Measurements from ENCODE around the gene COL15A1. TPM values are rescaled to one million over a fixed set of nuclear protein-coding genes. Genes with fewer than 3 reads are reported as not detected.

Gene COL15A1
- total RNA-seq, 1 experiment from 2014 or later = not detected

DNA sequence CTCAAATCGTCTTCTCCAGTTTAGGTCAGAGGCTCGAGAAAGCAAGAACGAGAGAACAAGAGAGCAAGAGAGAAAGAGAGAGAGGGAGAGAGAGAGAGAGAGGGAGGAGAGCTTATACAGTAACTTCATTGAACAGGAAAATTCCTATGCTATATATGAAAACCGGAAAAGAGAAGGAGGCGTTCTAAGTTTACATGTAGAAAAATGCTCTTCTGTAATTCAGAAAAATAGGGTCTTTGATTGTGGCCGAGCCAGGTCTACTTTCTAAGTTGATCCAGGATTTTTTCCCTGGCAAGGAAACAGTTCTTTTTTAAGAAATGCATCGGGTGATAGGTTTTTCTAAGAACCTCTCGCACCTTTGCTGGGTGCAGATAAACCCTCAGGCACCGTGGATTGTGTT, 29.5 kb downstream of the COL15A1 start:
- no peaks in the 10 kb centered on the region for H3K4me1 Mint-ChIP-seq (ENCODE audit: insufficient read depth, unreplicated experiment)
- H3K4me3 Mint-ChIP-seq (ENCODE audit: unreplicated experiment) = no peak overlapping the region
- no peak for DNase-seq (ENCODE audit: unreplicated experiment)
- ChIA-PET POLR2A (no interaction called here), CTCF (interaction anchor here (0.6 to 8.4 kb wide), 8 partner anchors 13 to 167 kb away, joined by 3 to 96 read pairs (median 3); no protein-coding TSS in a partner anchor)
- intact Hi-C loops (cut with micrococcal nuclease) = no loop called here
- BruUV-seq (replicated peaks) = no TSS peak
- H3K27me3 Mint-ChIP-seq (ENCODE audit: insufficient read depth, unreplicated experiment) = peaks cover 29% of the 10 kb centered on the region
- H3K36me3 Mint-ChIP-seq (ENCODE audit: insufficient read depth, unreplicated experiment) = no peaks in the 10 kb centered on the region
- H3K9me3 Mint-ChIP-seq (ENCODE audit: unreplicated experiment) = no peaks in the 10 kb centered on the region
- no peak for TF ChIP-seq CTCF (IDR thresholded peaks at IDR 0.05; ENCODE audit: unreplicated experiment)
- H3K27ac Mint-ChIP-seq (ENCODE audit: low read depth, unreplicated experiment) = no peak overlapping the region

- CTCF ChIA-PET = interaction anchor here (0.7 to 8.4 kb wide), 11 partner anchors 8 to 986 kb away, joined by 3 to 96 read pairs (median 4); no protein-coding TSS in a partner anchor
- Mint-ChIP-seq H3K27ac (ENCODE audit: low read depth, unreplicated experiment) (no peak overlapping the region), H3K36me3 (ENCODE audit: insufficient read depth, unreplicated experiment) (no peaks in the 10 kb centered on the region), H3K27me3 (ENCODE audit: insufficient read depth, unreplicated experiment) (peaks cover 29% of the 10 kb centered on the region), H3K4me3 (ENCODE audit: unreplicated experiment) (no peak overlapping the region), H3K9me3 (ENCODE audit: unreplicated experiment) (no peaks in the 10 kb centered on the region), H3K4me1 (ENCODE audit: insufficient read depth, unreplicated experiment) (no peaks in the 10 kb centered on the region)
- DNase-seq (ENCODE audit: unreplicated experiment) = no peak
- BruUV-seq (replicated peaks) = no TSS peak
- no peak for TF ChIP-seq CTCF (IDR thresholded peaks at IDR 0.05; ENCODE audit: unreplicated experiment)
- intact Hi-C loops (cut with micrococcal nuclease) = no loop called here
- POLR2A ChIA-PET = no interaction called here
These were observed 29.9 kb downstream of the COL15A1 start for GRCh38 chr9:98973576-98973975.

DNA sequence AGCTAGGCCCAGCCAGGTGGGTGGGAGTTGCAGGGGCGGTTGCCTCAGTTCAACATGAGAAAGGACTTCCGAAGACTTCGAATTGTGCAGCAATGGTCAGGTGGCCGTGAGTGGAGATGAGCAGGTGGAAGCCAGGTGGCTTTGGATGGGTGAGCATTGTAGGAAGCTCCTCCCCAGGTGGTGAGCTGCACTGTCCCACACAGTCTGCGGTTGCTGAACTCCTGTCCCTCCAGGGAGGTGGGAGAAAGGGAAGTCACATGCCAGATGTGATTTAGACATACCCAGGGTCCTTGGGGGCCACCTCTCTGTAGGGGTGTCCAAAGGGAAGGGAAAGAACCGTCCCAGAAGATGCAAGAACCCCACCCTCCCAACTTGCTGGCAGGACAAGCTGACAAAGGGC, 30.4 kb downstream of the COL15A1 start:
- POLR2A ChIA-PET = no interaction called here
- H3K9me3 Mint-ChIP-seq (ENCODE audit: unreplicated experiment) = no peaks in the 10 kb centered on the region
- H3K36me3 Mint-ChIP-seq (ENCODE audit: insufficient read depth, unreplicated experiment) = no peaks in the 10 kb centered on the region
- no TSS peak for BruUV-seq (replicated peaks)
- no peak overlapping the region for H3K4me3 Mint-ChIP-seq (ENCODE audit: unreplicated experiment)
- no peaks in the 10 kb centered on the region for H3K4me1 Mint-ChIP-seq (ENCODE audit: insufficient read depth, unreplicated experiment)
- TF ChIP-seq CTCF (IDR thresholded peaks at IDR 0.05; ENCODE audit: unreplicated experiment) = no peak
- intact Hi-C loops (cut with micrococcal nuclease) = no loop called here
- H3K27ac Mint-ChIP-seq (ENCODE audit: low read depth, unreplicated experiment) = no peak overlapping the region
- CTCF ChIA-PET = interaction anchor here (0.6 to 8.4 kb wide), 15 partner anchors 9 to 1120 kb away, joined by 3 to 96 read pairs (median 5); no protein-coding TSS in a partner anchor
- no peak for DNase-seq (ENCODE audit: unreplicated experiment)
- H3K27me3 Mint-ChIP-seq (ENCODE audit: insufficient read depth, unreplicated experiment) = peaks cover 29% of the 10 kb centered on the region

- POLR2A ChIA-PET = no interaction called here
These were observed 30.8 kb downstream of the COL15A1 start for GRCh38 chr9:98974554-98974953.

More at GRCh38 chr9:98974554-98974953, 30.8 kb downstream of the COL15A1 start:
- Mint-ChIP-seq H3K4me1 (ENCODE audit: insufficient read depth, unreplicated experiment) (no peaks in the 10 kb centered on the region), H3K4me3 (ENCODE audit: unreplicated experiment) (no peak overlapping the region), H3K27ac (ENCODE audit: low read depth, unreplicated experiment) (no peak overlapping the region), H3K27me3 (ENCODE audit: insufficient read depth, unreplicated experiment) (peaks cover 29% of the 10 kb centered on the region), H3K9me3 (ENCODE audit: unreplicated experiment) (no peaks in the 10 kb centered on the region), H3K36me3 (ENCODE audit: insufficient read depth, unreplicated experiment) (no peaks in the 10 kb centered on the region)
- CTCF ChIA-PET = interaction anchor here (0.6 to 8.4 kb wide), 22 partner anchors 9 to 1928 kb away, joined by 3 to 96 read pairs (median 4); partner anchors contain the start of gene GALNT12
- no peak for TF ChIP-seq CTCF (IDR thresholded peaks at IDR 0.05; ENCODE audit: unreplicated experiment)
- no TSS peak for BruUV-seq (replicated peaks)
- DNase-seq (ENCODE audit: unreplicated experiment) = no peak
- intact Hi-C loops (cut with micrococcal nuclease) = no loop called here

Data from MCF 10A (cell line).